ENCODE data around the gene ATF1.
"Not testable (repeated sequence)": the region's sequence is repeated elsewhere in the genome, so short reads cannot be mapped to it uniquely, and the experiment has no call there.

Gene ATF1

GRCh38 chr12:50868881-50869280 lies 105.0 kb downstream of the ATF1 start:
- DNase-seq = not testable (repeated sequence)
